Left lobe of liver (tissue), 2 donors: ENCODE measurements around the gene SLC25A18. TPM values are rescaled to one million over a fixed set of nuclear protein-coding genes. Genes with fewer than 3 reads are reported as not detected.

Source experiments
- ATAC-seq: fragments of 200-7000 bp; cut with Tn5 transposase; one replicate; pipeline ENCODE4 v1.9.1; 2020; ENCODE audit warnings: mild to moderate bottlenecking, moderate library complexity
- DNase-seq: peaks from one replicate; pipeline ENCODE4 v3.0.0-alpha.2; 2020; ENCODE audit warnings: low spot score
- total RNA-seq: library from RNA; stranded (reverse); gene quantifications from one replicate; pipeline ENCODE4 v1.2.1, GENCODE V29; 2021
- donor health status: DM: no; HTN: no; CAD: no; lungs with moderate emphysema.
- donor health status: DM: no; HTN: yes; CAD: no.

SLC25A18 gene
- total RNA-seq, 1 donor from 2014 or later = 48.7 TPM

DNA sequence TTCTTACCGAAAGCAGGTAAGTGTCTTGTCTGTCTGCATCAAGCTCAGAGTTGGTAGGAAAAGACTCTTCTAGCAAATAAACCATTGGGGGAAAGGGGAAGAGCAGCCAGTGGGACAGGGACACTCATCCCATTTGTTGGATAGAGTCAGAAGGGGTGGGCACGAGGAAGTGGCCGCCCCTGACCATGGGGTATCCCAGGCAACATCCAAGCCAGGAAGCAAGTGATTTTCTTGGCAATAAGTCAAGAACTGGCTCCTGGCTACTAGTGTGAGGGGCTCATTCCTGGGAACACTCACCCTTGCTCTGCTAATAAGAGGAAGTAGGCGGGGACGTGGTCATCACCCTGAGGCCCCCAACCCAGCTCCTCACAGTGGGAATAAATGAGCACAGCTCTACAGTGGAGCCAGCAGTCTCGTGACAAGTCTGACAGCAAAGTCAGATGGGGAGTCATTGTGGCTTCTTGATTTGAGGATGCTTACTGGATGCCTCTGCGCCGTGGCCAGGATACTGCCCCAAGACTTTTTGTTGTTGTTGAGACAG lies 6.7 kb downstream of the SLC25A18 start:
- DNase-seq (peak; percentile 67), ATAC-seq (peak; percentile 43)

- ATAC-seq = peak; percentile 65
Observed at GRCh38 chr22:17570851-17571631, 7.7 kb downstream of the SLC25A18 start.

GRCh38 chr22:17575151-17575550 lies 11.9 kb downstream of the SLC25A18 start:
- no peak for ATAC-seq
- DNase-seq = no peak

More at GRCh38 chr22:17570851-17571631, 7.7 kb downstream of the SLC25A18 start:
- DNase-seq = peak; percentile 87

GRCh38 chr22:17575681-17576080 lies 12.4 kb downstream of the SLC25A18 start:
- no peak for DNase-seq
- no peak for ATAC-seq

- DNase-seq = no peak
- no peak for ATAC-seq
Observed at GRCh38 chr22:17576470-17576869, 13.2 kb downstream of the SLC25A18 start.

GRCh38 chr22:17578136-17578754 lies 14.9 kb downstream of the SLC25A18 start:
- peak; percentile 77 for DNase-seq
- peak; percentile 54 for ATAC-seq

DNA sequence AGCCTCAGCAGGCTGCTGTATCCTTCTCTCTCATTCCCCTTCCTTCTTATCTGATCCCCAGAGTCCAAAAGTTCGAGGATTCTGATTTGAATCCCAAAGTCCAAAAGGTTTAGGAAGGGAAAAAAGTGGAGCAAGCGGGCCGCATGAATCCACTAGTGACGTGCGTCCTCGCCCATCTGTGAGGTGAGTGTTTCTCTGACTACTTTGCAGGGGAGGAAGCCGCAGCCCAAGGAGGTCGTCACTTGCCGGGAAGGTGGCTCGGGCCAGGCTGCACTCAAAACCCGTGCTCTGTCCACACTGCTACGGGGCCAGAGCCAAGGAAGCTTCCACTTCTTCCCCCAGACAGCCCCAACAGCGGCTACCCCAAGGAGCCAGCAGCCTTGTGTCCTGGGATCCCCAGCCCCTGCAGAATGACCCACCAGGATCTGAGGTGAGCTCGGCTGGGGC lies 16.3 kb downstream of the SLC25A18 start:
- peak; percentile 50 for ATAC-seq
- peak; percentile 64 for DNase-seq

GRCh38 chr22:17580441-17581031 lies 17.2 kb downstream of the SLC25A18 start:
- DNase-seq = peak; percentile 73
- ATAC-seq = peak; percentile 80

- DNase-seq (no peak), ATAC-seq (no peak)
Observed at GRCh38 chr22:17581056-17581455, 17.8 kb downstream of the SLC25A18 start.

DNA sequence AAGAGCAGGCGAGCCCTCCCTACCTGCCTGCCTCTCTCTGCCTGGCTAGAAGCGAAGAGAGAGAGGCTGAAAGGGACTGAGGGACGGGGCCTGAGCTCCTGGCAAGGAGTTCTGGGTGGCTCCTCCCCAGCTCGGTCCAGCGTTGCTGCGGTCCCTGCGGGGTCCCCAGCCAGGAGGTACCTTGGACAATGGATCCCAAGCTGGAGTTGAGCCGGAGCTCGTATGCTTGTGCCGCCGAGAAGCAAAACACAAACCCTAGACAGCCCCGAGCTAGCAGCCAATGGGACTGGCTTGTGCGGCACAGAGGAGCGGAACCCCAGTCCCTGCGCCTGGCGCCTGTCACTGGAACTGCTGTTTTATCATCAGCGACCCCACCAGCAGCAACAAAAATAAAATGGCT lies 18.3 kb downstream of the SLC25A18 start:
- no peak for ATAC-seq
- no peak for DNase-seq

DNA sequence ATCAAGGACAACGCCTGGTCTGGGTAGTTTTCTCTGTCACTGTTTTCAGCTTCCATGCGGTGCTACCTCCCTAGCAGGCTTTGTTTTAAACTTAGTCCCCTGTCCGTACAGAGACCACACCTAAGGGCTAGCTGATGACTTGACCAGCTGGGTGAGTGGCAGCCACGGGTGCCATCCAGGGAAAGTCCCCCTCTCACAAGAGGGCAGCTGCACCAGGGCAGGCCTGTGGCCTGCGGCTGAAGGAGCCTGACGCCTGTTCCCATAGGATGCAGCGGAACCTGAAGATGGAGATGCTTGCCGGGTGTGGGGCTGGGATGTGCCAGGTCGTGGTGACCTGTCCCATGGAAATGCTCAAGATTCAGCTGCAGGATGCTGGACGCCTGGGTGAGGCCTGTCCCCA lies 19.9 kb downstream of the SLC25A18 start:
- DNase-seq (no peak), ATAC-seq (no peak)

- DNase-seq (no peak), ATAC-seq (no peak)
Observed at GRCh38 chr22:17586831-17587440, 23.6 kb downstream of the SLC25A18 start.

GRCh38 chr22:17587629-17588028 lies 24.3 kb downstream of the SLC25A18 start:
- ATAC-seq (no peak), DNase-seq (no peak)

GRCh38 chr22:17588606-17589005 lies 25.3 kb downstream of the SLC25A18 start:
- no peak for DNase-seq
- ATAC-seq = no peak

DNA sequence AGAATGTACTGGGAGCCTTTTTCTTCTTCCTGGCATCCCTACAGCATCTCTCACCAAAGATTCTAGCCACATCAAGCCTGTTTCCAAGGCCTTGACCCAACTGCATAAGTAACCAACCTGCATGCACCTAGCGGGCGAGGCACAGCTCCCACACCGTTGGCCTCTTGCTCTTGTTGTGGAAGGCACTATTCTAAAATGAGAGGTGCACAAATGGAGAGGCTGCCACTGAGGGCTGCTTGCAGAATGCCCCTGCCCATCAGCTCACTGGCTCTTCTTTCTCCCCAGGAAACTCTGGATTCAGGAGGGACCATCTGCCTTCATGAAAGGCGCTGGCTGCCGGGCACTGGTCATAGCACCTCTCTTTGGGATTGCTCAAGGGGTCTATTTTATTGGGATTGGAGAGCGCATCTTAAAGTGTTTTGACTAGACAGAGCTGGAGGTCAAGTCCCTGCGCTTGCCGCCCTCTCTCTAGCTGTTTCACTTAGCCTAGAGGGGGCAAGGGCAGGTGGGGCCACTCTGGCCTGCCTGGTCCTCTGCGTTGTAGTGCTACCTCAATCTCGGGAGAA lies 26.6 kb downstream of the SLC25A18 start:
- DNase-seq (no peak), ATAC-seq (no peak)

DNA sequence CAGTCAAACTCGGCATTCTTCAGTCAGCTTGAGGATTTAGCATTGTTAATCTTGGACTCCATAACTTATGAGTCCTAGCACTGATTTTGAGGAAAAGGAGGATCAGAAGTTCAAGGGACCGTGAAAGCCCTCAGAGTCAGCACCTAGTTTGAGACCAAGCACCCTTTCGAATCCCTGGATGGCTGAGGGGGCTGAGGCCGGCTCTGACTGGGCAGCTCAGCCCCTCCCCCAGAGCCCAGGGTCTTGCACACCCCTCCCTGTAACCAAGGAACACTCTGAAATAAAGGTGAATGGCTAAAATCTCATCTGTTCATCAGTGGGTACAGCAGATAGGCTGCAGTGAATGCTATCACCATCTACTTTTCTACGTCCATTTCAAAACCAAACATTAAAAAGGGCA lies 27.3 kb downstream of the SLC25A18 start:
- no peak for ATAC-seq
- no peak for DNase-seq

GRCh38 chr22:17592201-17592600 lies 28.9 kb downstream of the SLC25A18 start:
- DNase-seq (no peak), ATAC-seq (peak; percentile 22)

GRCh38 chr22:17596226-17596625 lies 32.9 kb downstream of the SLC25A18 start:
- no peak for DNase-seq
- no peak for ATAC-seq

GRCh38 chr22:17597217-17597616 lies 33.9 kb downstream of the SLC25A18 start:
- ATAC-seq = no peak

DNA sequence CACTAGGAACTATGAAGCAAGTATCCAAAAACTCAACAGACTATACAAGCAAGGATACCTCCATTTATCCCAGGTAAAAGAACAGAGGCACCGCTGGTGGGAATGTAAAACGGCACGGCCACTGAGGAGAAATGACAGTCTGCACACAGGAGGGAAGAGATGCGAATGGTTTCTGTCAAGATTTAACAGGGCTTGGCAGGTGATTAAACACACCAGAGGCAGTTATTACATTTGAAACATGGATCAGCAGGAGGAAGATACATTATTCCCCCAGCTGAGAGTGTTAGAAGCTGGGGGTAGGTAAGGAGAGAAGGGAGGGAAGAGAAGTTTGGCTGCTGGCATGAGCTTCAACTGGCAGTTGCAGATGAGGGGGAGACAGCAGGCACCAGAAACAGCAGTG lies 35.0 kb downstream of the SLC25A18 start:
- no peak for DNase-seq
- no peak for ATAC-seq

More at GRCh38 chr22:17597217-17597616, 33.9 kb downstream of the SLC25A18 start:
- no peak for DNase-seq

DNA sequence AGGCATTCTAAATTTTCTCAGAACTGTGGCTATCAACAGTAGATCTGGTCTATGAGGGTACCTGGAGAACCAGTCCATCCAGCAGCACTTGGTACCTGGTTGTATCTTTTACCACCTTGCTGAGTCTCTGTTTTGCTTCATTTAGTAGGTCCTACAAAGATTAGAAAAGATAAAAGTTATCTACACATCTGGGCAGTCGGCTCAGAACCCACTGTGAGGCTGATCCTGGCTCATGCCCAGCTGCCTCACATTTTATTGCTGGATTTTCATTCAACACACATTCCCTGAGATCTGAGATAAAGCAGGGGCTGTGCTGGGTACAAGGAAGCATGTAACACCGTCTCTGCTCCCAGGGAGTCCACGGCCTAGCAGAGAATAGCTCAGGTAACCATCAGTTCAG lies 37.7 kb downstream of the SLC25A18 start:
- ATAC-seq = no peak

More for the DNA sequence above, 37.7 kb downstream of the SLC25A18 start:
- DNase-seq = peak; percentile 15
